HG03095 (cell line): ENCODE measurements around the gene CRIP3.
"Not testable (repeated sequence)": the region's sequence is repeated elsewhere in the genome, so short reads cannot be mapped to it uniquely, and the experiment has no call there.

ENCODE experiments used
- ATAC-seq: cut with Tn5 transposase; IDR thresholded peaks from one replicate; pipeline ENCODE4 v1.9.1; 2021; ENCODE audit warnings: moderate library complexity; ENCODE audit not compliant: unreplicated experiment

Gene CRIP3

GRCh38 chr6:43308101-43308989 is at the start of gene CRIP3:
Gene CRIP3 (minus strand): TSS chr6:43308826. CDS start chr6:43308792, 34 bp downstream.
- ATAC-seq = peak; percentile 54

DNA sequence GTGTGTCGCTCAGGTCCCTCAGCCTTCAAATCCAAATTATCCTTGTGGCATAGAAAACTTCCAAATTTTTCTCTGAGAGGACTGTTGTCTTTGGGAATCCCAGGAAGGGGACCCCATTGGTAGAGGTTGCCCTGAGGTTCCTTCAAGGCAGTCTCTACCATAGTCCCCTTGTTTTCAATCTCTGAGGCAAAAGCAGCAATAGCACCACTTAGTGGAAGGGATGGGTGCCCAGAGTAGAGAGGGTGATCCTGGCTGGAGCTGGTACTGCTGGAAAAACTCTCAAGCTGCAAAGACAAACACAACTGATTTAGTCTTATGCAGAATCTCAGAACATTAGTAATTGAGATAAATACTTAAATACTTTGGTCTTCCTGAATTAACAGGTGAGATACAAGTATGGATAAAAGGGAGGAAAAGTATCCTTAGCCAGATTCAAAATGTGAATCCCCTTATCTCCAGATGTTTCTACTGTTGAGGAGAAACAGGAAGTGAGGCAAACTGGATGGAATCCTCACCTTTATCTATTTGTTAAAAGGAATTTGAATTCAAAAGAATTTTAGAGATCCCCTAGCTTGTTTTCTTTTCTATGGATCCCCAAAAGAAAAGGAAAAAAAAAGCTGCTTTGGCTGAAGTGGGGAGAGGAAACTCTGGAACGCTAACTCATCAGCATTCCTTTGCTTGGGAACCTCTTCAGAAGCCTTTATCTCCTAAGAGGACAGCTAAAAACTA is 47.4 kb upstream of the CRIP3 start:
- ATAC-seq = no peak

- not testable (repeated sequence) for ATAC-seq
These were observed 43.3 kb upstream of the CRIP3 start for GRCh38 chr6:43351951-43352350.

DNA sequence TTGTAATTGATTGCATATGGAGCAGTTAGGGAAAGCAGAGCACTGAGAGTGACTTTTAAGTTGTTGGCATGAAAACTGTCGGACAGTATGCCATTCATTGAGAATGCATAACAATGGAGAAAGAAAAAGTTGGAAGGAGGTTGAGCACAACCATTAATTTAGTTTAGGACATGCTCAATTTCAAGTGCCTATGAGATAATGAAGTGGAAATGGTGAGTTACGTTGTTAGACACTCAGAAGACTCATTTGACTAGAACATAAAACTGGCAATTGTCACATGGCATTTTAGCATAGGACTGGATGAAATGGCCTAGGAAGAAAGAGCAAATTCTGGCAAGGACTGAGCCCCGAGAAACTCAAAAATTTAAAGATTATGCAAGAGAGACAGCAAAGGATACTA is 38.8 kb upstream of the CRIP3 start:
- no peak for ATAC-seq

DNA sequence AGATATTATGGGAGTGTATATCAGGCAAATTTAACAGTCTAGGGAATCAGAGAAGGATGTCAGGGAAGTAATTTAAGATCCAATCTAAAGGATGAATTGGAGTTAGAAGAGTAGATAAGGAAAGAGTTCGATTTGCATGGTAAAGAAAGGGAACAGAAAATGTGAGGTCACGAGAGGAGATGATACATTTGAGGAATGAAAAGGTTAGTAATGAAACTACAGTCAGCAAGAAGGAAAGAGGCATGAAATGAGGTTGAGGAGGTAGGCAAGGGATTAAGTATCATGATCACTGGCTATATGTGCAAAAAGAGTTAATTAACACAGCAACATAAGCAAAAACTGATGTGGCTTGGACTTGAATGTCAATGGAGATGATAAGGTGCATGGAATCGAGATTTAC is 38.4 kb upstream of the CRIP3 start:
- no peak for ATAC-seq

- not testable (repeated sequence) for ATAC-seq
These were observed 37.6 kb upstream of the CRIP3 start for GRCh38 chr6:43346243-43346642.

DNA sequence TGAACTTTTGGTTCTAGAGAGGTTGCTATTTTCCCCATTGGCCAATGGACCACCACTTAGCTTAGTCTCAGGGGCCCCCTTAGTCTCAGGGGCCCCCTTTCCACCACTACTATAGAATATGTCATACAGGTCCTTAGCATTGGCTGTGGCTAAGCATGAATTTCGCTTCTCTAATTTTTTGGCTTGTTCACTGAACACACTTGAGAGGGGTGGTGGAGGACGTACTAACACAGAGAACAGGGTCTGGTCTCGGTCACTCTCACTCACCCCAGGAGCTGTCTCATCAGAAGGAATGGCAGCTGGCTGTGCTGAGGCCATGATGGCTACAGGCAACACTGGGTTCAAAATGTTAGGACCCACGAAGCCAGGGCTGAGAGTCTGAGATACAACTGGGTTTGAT is 30.5 kb upstream of the CRIP3 start:
- ATAC-seq = peak; percentile 71

- ATAC-seq = no peak
These were observed 29.6 kb upstream of the CRIP3 start for GRCh38 chr6:43338243-43338642.

- no peak for ATAC-seq
These were observed 27.8 kb upstream of the CRIP3 start for GRCh38 chr6:43336382-43336781.

- ATAC-seq = no peak
These were observed 26.8 kb upstream of the CRIP3 start for GRCh38 chr6:43335469-43335868.

- no peak for ATAC-seq
These were observed 26.0 kb upstream of the CRIP3 start for GRCh38 chr6:43334466-43335095.

DNA sequence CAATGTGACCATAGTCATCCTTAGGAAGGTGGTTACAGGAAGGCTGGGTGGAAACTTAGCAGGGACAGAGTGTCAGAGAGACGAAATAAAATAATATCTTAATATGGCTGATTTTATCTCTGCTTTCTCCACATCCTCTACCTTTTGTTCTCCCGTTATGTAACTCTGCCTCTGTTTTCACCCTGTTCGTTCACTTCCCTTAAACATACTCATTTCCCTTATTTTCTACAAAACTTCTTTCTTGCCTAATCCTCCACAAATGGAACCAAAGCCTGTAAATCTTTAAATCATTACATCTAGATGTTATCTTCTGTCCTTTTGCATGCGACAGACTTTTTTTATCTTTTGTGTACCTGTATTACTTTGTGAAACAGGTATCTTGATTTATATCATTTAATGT is 23.3 kb upstream of the CRIP3 start:
- no peak for ATAC-seq

DNA sequence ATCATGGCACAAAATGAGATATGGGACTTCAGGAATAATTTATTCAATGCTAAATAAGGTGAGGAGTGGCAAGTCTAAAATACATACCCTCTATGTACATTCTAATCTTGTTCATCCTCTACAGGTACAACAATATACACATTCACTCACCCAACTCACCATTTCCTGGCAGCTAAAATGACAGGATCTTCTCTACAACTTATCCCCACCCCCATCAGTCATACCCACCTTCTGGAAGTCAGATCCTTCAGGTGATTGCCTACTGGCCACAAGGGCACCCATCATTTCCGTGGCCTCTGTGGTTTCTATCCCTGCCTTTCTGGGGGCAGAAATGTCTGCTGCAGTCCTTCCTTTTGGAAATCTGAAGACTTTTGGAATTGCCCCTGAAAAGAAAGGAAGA is 22.8 kb upstream of the CRIP3 start:
- ATAC-seq = no peak

DNA sequence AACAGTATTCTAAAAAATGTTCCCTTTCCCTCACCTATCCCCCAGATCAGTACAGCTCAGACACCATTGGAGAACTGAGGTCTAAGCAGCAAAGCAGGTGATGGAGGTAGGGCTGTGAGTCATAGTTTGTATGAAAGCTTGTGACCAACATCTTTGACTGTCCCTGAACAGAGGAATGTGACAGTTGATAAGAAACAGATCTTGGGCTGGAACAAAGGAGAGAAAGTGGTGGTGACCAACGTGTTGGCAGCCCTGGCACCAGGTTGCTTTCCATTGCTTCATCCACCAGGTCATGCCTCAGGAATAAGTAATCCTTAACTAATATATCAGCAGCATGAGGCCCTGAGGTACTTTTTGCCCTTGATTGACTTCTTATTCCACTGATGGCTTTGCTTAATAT is 19.9 kb upstream of the CRIP3 start:
- no peak for ATAC-seq

- ATAC-seq = no peak
These were observed 17.2 kb upstream of the CRIP3 start for GRCh38 chr6:43325876-43326275.

GRCh38 chr6:43318011-43318410 is 9.4 kb upstream of the CRIP3 start:
- ATAC-seq = no peak

DNA sequence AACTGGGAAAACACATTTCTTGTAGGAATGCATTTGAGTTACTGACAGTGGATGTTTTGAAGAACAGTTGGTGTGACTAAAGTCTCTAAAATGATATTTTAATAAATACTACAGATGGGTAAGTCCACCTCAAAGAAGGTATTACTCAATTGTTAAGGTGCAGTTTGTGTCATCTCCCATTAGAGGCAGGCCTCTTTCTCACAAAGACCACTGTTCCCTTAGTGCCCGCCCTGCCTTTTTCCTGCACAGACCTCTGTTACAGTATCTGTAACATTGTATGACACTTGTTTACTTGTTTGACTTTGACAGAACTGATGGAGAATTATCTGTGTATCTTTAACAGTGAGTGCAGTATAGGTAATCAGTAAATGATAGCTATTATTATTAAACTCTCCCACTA is 5.2 kb upstream of the CRIP3 start:
- no peak for ATAC-seq

GRCh38 chr6:43311666-43312065 is 3.0 kb upstream of the CRIP3 start:
- ATAC-seq = no peak

DNA sequence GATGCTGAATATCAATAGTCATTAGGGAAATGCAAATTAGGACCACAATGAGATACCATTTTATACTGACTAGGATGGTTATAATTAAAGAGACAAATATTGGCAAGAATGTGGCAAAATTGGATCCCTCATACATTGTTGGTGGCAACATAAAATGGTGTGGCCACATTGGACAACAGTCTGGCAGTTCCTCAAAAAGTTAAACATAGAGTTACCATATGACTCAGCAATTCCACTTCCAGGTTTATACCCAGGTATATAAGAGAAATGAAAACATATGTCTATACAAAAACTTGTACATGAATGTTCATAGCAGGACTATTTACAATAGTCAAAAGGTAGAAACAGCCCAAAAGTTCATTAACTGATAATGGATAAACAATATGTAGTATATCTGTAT is 2.0 kb upstream of the CRIP3 start:
- ATAC-seq = no peak

DNA sequence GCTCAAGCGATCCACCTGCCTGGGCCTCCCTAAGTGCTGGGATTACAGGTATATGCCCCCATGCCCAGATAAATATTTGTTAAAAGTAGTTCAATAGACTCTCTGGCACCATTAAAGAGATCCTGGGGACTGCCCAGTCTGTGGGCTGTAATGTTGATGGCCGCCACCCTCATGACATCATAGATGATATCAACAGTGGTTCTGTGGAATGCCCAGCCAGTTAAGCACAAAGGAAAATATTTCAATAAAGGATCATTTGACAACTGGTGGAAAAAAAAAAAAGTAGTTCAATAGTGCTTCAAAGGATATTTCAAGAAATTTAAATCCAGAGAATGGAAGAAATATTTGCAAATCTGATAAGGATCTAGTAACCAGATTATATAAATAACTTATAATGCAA is 1.5 kb upstream of the CRIP3 start:
- no peak for ATAC-seq

DNA sequence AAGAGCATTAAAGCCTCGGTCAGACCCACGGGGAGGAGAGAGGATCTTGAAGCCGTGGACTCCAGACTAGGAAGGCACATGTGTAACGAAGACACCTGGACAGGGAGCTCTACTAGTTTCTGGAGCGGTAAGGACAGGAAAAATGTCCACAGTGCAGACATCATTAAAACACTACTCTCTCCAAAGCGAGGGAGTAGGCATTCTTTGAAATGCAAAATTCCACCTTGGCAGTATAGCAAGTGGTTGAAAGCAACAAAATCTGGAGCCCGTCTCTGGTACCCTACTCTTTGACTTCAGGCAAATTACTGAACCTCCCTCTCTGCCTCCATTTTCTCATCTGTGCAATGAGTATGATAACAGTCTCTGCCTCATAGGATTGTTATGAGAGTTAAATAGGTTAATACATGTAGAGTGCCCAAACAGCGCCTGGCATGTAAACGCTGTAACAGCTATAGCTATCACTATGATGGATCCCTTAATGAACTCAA is 408 bp upstream of the CRIP3 start:
- no peak for ATAC-seq
